GM12872 (cell line): Measurements from ENCODE around the gene PTPN4.

Source experiments
- TF ChIP-seq, protein P1 (sequence below): IDR thresholded peaks from 3 replicates; pipeline ENCODE4 v1.5.1; 2011; ENCODE audit warnings: low read depth, mild to moderate bottlenecking, low read length, moderate library complexity; ENCODE audit not compliant: insufficient read depth

PTPN4 gene

DNA sequence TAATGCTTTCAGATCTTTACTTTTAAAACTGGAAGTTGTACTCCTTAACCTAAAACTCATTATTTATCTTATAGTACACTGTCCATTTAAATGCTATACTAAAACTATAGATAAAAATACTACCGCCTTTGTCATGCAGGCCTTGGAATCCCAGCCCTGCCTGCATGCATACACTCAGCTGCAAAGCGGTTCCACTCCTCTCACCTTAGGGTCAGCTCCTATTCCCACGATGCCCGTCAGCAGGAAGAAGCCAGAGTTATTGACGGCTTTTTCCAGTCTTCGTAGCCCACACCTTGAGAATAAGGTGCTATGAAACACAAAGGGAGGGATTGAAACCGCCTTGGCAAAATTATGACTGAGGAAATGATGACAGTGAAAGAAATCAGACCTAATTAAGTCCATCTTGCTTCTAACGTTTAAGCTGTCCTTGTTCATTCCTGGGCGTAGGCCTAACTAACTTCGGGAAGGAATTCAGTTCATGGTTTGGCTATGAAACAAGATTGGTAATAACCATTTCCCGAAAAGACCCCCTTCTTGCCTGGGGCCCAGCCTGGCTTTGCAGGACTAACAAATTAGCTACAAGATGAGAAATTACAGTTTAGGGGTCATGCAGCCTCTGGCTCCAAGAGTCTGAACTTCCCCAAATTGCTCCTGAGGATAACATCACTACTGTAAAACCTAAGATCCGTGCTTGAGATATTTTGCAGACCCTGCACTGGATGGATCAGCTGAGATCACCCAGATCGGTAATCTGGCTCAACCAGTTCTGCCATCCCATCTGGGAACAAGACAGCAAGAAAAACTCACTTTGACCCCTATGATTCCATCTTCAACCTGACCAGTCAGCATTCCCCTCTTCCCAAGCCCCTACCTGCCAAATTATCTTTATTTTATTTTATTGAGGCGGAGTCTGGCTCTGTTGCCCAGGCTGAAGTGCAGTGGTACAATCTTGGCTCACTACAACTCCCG lies 270.2 kb downstream of the PTPN4 start:
- TF ChIP-seq, protein P1, sequence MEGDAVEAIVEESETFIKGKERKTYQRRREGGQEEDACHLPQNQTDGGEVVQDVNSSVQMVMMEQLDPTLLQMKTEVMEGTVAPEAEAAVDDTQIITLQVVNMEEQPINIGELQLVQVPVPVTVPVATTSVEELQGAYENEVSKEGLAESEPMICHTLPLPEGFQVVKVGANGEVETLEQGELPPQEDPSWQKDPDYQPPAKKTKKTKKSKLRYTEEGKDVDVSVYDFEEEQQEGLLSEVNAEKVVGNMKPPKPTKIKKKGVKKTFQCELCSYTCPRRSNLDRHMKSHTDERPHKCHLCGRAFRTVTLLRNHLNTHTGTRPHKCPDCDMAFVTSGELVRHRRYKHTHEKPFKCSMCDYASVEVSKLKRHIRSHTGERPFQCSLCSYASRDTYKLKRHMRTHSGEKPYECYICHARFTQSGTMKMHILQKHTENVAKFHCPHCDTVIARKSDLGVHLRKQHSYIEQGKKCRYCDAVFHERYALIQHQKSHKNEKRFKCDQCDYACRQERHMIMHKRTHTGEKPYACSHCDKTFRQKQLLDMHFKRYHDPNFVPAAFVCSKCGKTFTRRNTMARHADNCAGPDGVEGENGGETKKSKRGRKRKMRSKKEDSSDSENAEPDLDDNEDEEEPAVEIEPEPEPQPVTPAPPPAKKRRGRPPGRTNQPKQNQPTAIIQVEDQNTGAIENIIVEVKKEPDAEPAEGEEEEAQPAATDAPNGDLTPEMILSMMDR = no peak

DNA sequence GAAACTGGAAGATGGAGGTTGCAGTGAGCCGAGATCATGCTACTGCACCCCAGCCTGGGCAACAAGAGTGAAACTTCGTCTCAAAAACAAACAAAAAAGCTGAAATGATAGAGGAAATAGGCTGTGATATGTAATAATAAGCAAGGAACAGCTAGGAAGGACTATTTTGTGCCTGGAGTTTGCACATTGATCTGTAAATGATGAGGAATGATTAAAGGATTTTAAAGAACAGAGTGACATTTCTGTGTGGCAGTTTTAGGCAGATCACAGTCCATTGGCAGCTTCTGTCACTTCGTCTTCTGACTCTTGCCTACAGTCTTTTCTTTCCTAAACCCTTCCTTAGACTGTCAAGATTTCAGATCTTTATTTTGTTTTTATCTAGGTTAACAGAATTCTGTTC lies 272.6 kb downstream of the PTPN4 start:
- TF ChIP-seq, protein P1 = no peak
